ENCODE data around the gene AFG3L2. TPM values are rescaled to one million over a fixed set of nuclear protein-coding genes. Genes with fewer than 3 reads are reported as not detected.

Gene AFG3L2
- total RNA-seq, 1 experiment from 2014 or later, result 73.5 TPM

DNA sequence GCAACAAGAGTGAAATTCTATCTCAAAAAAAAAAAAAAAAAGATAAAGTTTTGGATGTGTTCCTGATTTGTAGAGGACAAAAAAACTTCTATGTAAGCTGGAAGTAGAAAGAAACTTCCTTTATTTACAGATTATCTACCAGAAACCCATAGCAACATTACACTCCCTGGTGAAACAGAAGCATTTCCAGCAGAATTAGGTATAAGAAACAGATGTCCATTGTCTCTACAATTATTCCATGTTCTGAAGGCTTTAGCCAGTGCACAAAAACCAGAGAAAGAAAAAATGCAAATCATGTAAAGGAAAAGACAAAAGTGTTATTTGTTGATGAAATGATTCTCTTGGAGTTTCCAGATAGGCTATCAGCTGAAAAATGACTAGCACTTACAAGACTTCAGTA, 64.1 kb downstream of the AFG3L2 start:
- Mint-ChIP-seq H3K9me3 (peaks cover 5 to 12% of the 10 kb centered on the region in 2 experiments; a peak in 4 of 5 replicates), H3K27me3 (ENCODE audit: low read depth) (peaks cover 1% of the 10 kb centered on the region; the same call in 1 of the 2 replicates), H3K27ac (no peak overlapping the region), H3K4me1 (peaks cover 17 to 19% of the 10 kb centered on the region in 2 experiments), H3K36me3 (ENCODE audit: insufficient read depth in 1 of 3, low read depth in 3 of 3) (peaks cover 36 to 74% (median 36%) of the 10 kb centered on the region in 3 experiments), H3K4me3 (no peak overlapping the region)
- Histone ChIP-seq H3K27me3 (ENCODE audit: insufficient read depth, low read length) (no peaks in the 10 kb centered on the region), H3K27ac (ENCODE audit: insufficient read length, low read depth, low read length) (no peak overlapping the region), H2BK5ac (ENCODE audit: insufficient read length, low read length) (no peak overlapping the region), H3K18ac (ENCODE audit: insufficient read length, low read depth, low read length) (no peak overlapping the region), H2BK120ac (ENCODE audit: low read depth, low read length, poor library complexity, severe bottlenecking) (no peak overlapping the region), H3K9me3 (ENCODE audit: control insufficient read depth, low read depth, low read length) (peaks cover 4% of the 10 kb centered on the region), H3K79me2 (ENCODE audit: insufficient read depth, low read length) (peaks cover 2% of the 10 kb centered on the region; the same call in 1 of the 2 replicates), H3K4me1 (ENCODE audit: insufficient read depth, low read length) (no peaks in the 10 kb centered on the region), H3K23me2 (ENCODE audit: insufficient read length, low read depth, low read length, poor library complexity, severe bottlenecking) (peaks cover 7% of the 10 kb centered on the region), H3K23ac (ENCODE audit: insufficient read length, low read depth, low read length) (no peak overlapping the region), H2AK5ac (ENCODE audit: insufficient read length, low read length) (no peak overlapping the region), H3K4me2 (ENCODE audit: insufficient read depth, insufficient read length, low read length) (no peak overlapping the region), H3T11ph (ENCODE audit: low read length) (no peak overlapping the region), H3K79me1 (ENCODE audit: insufficient read depth, low read depth, low read length, poor library complexity, severe bottlenecking) (no peaks in the 10 kb centered on the region), H2BK15ac (ENCODE audit: low read depth, low read length) (no peak overlapping the region), H3K9ac (ENCODE audit: extremely low read depth, insufficient read length, low read length) (no peak overlapping the region), H4K8ac (replicated peaks; ENCODE audit: insufficient read length, low read depth, low read length) (no peak overlapping the region), H3K56ac (ENCODE audit: insufficient read length, low read depth, low read length) (no peak overlapping the region), H4K91ac (ENCODE audit: insufficient read length, low read depth, low read length) (no peak overlapping the region), H3K4ac (ENCODE audit: low read depth, low read length) (no peak overlapping the region), H2BK12ac (ENCODE audit: insufficient read length, low read depth, low read length) (no peak overlapping the region), H4K20me1 (ENCODE audit: control insufficient read depth, insufficient read depth, insufficient read length) (no peaks in the 10 kb centered on the region), H3K14ac (ENCODE audit: insufficient read depth, low read length) (no peak overlapping the region), H4K5ac (ENCODE audit: insufficient read length, low read depth, low read length) (no peak overlapping the region), H2BK20ac (ENCODE audit: low read depth, low read length, poor library complexity, severe bottlenecking) (no peak overlapping the region), H2AFZ (ENCODE audit: low read length) (no peak overlapping the region)
- DNase-seq, result no peak
- no peak for TF ChIP-seq CTCF (conservative IDR thresholded peaks at IDR 0.05)
